Stimulated activated naive CD8-positive, alpha-beta T cell treated with anti-CD3 and anti-CD28 coated beads, Interleukin-15, Interleukin-2, amounts not matched to agents 100 U/mL and 50 U/mL, for 24 hours (primary cell): Measurements from ENCODE around the gene ANGPTL2.
A peak's percentile ranks its signal among the peaks of the same experiment; 100 is the strongest.
"Not testable (repeated sequence)": the region's sequence is repeated elsewhere in the genome, so short reads cannot be mapped to it uniquely, and the experiment has no call there.

Experiments used
- ATAC-seq: fragments of 150-1000 bp; cut with Tn5 transposase; one replicate; pipeline ENCODE4 v1.10.0; 2021
- DNase-seq: peaks from one replicate; pipeline ENCODE4 v3.0.0; 2021

The ANGPTL2 gene

GRCh38 chr9:127154390-127155191, 32.2 kb upstream of the ANGPTL2 start:
- peak; percentile 80 for ATAC-seq
- DNase-seq, result no peak

- DNase-seq (no peak), ATAC-seq (peak; percentile 14)
Observed at GRCh38 chr9:127154003-127154389, 31.6 kb upstream of the ANGPTL2 start.

GRCh38 chr9:127153501-127153900, 31.1 kb upstream of the ANGPTL2 start:
- no peak for ATAC-seq
- no peak for DNase-seq

DNA sequence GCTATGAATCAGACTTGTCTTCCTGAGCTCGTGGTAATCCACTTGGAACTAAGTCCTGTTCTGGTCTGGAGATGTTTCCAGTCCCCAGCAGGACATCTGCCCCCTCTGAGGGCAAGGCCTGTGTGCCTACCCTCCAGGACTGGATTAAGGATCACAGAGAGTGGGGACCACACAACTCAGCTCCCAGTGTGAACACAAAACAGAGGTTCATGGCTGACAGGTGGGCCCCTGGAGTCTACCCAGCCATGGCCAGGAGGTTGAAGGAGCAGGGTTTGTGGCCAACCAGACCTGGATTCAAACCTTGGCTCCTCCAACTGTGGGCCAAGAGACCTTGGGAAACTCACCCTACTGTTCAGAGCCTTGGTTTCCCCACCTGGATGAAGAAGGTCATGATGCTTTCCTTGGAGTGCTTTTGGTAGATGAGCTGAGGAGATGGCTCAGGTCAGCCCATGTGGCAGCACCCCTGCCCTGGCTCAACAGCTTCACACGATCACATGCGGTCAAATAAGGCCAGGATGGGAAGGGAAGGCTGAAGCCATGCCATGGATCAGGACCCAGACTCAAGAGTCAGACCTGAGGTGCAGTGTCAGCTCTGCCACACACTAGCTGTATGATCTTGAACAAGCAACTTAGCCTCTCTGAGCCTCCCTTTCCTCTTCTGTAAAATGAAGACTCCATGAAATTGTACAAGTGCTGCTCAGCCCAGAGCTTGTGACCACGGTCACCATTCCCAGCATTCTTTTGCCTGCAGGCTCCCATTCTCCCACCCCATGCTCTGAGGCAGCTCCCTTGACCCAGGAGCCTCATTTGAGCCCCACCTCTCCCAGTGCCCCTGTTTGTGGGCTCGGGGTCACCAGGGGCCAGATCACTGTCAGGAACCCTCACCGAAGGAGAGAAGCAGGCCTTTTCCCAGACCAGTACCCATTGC, 27.3 kb upstream of the ANGPTL2 start:
- ATAC-seq (no peak), DNase-seq (no peak)

- ATAC-seq (no peak), DNase-seq (no peak)
Observed at GRCh38 chr9:127149010-127149409, 26.6 kb upstream of the ANGPTL2 start.

DNA sequence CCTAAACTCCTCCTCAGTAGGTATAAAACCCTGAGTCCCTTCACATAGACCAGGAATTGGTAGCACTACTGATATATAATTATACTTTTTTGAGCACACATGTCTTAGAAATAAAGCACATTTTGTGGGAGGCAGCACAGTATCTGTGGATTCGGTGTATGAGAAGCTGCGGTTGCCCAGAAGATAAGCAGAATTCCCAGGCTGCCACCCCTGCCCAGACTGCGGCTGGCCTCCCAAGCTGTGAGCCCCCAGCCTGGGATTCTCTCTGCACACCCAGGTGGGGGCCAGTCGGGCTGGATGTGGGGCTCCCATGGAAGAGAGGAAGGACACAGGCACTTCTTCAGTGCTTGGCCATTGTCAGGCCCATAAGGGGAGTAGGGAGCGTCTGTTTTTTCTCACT, 25.6 kb upstream of the ANGPTL2 start:
- DNase-seq, result no peak
- ATAC-seq, result no peak

DNA sequence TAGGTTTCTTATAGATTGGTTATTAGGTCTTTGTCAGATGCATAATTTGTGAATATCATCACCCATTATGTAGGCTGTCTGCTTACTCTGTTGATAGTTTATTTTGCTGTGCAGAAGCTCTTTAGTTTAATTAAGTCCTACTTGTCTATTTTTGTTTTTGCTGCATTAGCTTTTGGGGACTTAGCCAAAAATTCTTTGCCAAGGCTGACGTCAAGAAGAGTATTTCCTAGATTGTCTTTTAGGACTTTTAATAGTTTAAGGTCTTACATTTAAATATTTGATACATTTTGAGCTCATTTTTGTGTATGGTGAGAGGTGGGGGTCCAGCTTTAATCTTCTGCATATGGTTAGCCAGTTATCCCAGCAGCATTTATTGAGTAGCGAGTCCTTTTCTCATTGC, 24.8 kb upstream of the ANGPTL2 start:
- no peak for ATAC-seq
- no peak for DNase-seq

DNA sequence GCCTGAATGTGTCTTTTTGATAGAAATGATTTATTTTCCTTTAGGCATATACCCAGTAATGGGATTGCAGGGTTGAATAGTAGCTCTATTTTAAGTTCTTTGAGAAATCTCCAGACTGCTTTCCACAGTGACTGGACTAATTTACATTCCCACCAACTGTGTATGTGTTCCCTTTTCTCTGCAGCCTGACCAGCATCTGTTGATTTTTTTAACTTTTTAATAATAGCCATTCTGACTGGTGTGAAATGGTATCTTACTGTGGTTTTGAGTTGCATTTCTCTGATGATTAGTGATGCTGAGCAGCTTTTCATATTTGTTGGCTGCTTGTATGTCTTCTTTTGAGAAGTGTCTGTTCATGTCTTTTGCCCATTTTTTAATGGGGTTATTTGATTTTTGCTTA, 24.4 kb upstream of the ANGPTL2 start:
- not testable (repeated sequence) for DNase-seq, ATAC-seq

GRCh38 chr9:127144670-127145445, 22.4 kb upstream of the ANGPTL2 start:
- ATAC-seq (no peak), DNase-seq (no peak)

DNA sequence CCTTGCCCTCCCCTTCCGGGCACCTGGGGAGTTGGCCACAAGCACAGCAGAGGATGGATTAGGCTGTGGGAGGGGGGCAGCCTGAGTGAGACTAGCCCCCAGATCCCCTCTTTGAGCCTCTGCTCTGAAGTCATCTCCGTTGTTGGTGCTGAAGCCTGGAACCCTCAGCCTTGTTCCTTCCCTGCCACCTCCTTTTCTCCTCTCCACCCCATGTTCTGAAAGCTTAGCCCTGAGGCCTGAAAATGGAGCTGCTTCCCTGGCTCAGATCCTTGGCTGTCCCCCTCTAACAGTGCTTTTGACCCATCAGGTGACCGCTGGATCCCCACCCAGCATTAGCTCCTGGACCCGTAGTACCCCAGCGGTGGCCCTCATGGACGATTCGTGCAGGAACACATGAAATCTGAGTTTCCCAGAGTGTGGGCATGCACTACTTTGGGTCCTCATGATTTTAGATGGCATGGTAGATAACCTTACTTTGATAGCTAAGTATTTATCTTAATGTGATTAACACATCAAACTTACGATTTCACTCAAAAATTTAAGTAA, 21.6 kb upstream of the ANGPTL2 start:
- DNase-seq, result no peak
- no peak for ATAC-seq

GRCh38 chr9:127142931-127143464, 20.6 kb upstream of the ANGPTL2 start:
- DNase-seq, result no peak
- ATAC-seq, result no peak

DNA sequence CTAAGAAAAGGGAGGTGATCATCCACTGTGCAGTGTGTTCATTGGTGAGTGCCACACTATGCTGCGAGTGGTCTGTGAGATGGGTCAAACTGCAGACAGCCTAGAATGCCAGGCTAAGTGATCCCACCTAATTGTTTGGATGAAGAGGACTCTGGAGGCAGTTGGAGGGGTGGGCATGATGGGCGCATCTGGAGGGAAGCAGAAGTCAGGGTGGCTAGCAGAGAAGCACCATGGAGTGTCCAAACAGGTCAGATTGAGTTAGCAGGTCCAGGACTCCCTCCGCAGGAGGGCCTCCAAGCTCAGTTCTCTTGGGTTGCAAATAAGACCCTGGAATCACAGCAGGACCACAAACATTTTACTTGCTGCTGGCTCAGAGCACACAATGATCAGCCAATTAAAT, 19.9 kb upstream of the ANGPTL2 start:
- DNase-seq, result no peak
- no peak for ATAC-seq

- DNase-seq, result no peak
- ATAC-seq, result no peak
Observed at GRCh38 chr9:127140842-127141675, 18.6 kb upstream of the ANGPTL2 start.

DNA sequence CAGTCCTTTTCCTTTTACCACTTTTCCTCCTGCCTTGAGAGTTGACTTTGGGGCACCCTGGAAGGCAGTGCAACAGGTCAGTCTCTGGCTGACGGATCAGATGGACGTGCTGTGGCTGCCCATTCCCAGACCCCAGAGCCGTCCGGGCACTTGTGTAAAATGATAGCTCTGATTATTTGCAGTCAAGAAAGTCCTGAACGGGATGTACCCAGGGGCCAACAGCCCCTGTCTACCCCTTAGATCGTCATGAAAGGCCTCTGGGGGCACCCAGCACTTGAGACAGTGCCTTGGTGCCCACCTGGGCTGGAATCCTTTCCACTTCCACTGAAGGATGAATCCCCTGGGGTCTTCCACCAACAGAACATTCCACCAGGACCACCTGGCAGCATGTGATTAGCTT, 17.7 kb upstream of the ANGPTL2 start:
- ATAC-seq (no peak), DNase-seq (no peak)

DNA sequence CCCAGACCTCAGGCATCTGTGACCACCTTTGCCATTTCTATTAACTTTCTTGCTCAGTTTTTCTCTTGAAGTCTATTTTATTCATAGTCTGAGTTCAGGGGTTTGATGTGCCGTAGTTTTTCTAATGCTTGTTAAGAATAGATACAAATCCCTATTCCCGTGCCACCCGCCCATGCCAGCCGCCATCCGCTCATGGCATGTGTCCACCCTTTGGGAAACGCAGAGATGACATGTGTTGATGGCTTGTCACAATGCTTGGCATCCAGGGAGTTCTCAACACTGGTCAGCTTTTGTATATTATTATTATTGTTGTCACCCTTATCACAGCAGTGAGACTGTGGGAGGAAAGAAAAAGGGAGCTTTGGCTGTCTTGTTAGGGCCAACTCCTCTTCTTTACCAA, 17.3 kb upstream of the ANGPTL2 start:
- no peak for ATAC-seq

GRCh38 chr9:127139071-127139731, 16.8 kb upstream of the ANGPTL2 start:
- ATAC-seq, result no peak
- no peak for DNase-seq

More for the DNA sequence above, 17.3 kb upstream of the ANGPTL2 start:
- no peak for DNase-seq

DNA sequence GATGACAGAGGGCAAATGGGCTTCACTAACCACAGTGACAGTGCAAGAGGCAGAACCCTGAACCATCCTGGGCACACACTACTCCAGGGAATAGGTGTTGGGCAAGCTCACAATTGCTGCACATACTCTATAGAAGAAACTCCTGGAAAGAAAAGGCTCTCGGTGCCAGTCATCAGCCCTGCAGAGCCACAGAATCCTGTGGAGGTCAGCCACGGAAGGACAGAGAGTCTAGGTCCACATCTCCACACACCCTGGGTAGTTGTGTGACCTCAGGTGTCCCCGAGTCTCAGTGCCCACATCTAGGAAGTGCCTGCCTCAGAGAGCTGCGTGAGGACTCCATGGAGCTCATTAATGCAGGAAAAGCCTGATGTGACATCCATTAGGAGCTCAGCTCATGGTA, 16.0 kb upstream of the ANGPTL2 start:
- ATAC-seq (no peak), DNase-seq (no peak)

DNA sequence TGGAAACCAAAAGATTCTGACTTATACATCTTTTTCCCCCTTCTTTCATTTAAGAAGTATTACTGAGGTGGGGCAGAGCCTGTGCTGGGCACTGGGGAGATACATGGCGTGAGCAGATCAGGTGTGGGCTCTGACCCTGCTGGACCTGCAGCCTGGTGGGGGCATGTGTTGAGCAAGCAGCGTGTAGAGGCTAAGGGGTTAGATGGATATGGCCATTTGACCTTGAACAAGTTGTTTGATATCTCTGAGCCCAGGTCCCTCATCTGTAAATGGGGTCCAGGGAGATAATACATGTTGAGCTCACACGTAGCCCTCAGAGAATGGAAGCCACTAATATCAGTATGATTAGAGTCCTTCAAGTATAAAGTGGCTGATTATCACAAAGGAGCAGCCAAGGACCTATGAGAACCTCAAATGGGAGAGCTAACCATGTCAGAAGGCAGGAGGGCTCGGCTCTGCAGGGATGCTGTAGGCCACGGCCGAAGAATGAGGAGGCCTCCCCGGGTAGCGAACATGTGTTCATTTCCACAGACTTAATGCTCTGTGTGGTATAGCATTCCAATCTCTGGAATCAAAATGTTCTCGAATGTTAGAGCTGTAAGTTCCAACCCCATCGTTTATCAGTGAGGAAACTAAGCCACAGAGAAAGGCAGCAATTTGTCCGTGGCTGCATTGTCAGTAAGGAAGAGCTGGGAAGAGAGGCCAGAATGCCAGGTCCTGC, 15.4 kb upstream of the ANGPTL2 start:
- DNase-seq (no peak), ATAC-seq (no peak)

- ATAC-seq (no peak), DNase-seq (no peak)
Observed at GRCh38 chr9:127136880-127137639, 14.6 kb upstream of the ANGPTL2 start.
